ENCODE measurements around the gene A2M. TPM values are rescaled to one million over a fixed set of nuclear protein-coding genes. Genes with fewer than 3 reads are reported as not detected.
A peak's percentile ranks its signal among the peaks of the same experiment; 100 is the strongest.

The A2M gene
- total RNA-seq, 1 donor from 2014 or later, result 0.17 TPM

- no peak for TF ChIP-seq CTCF (conservative IDR thresholded peaks at IDR 0.05; ENCODE audit: low read depth, low read length)
- no peak overlapping the region for H3K4me3 ChIP-seq (ENCODE audit: low read depth, low read length)
- no peak for DNase-seq (ENCODE audit: low read depth)
Observed at GRCh38 chr12:9051158-9051550, 64.6 kb downstream of the A2M start.

- TF ChIP-seq CTCF (conservative IDR thresholded peaks at IDR 0.05; ENCODE audit: low read depth, low read length), result no peak
- no peak overlapping the region for H3K4me3 ChIP-seq (ENCODE audit: low read depth, low read length)
- DNase-seq (ENCODE audit: low read depth), result no peak
Observed at GRCh38 chr12:9050521-9051157, 65.1 kb downstream of the A2M start.

GRCh38 chr12:9049520-9050133, 66.1 kb downstream of the A2M start:
- H3K4me3 ChIP-seq (ENCODE audit: low read depth, low read length), result no peak overlapping the region
- no peak for DNase-seq (ENCODE audit: low read depth)
- TF ChIP-seq CTCF (conservative IDR thresholded peaks at IDR 0.05; ENCODE audit: low read depth, low read length), result peak; percentile 61

GRCh38 chr12:9048930-9049329, 66.8 kb downstream of the A2M start:
- no peak overlapping the region for H3K4me3 ChIP-seq (ENCODE audit: low read depth, low read length)
- DNase-seq (ENCODE audit: low read depth), result no peak
- TF ChIP-seq CTCF (conservative IDR thresholded peaks at IDR 0.05; ENCODE audit: low read depth, low read length), result no peak

- no peak for DNase-seq (ENCODE audit: low read depth)
- H3K4me3 ChIP-seq (ENCODE audit: low read depth, low read length), result no peak overlapping the region
- no peak for TF ChIP-seq CTCF (conservative IDR thresholded peaks at IDR 0.05; ENCODE audit: low read depth, low read length)
Observed at GRCh38 chr12:9047105-9047504, 68.6 kb downstream of the A2M start.

GRCh38 chr12:9043766-9044165, 72.0 kb downstream of the A2M start:
- H3K4me3 ChIP-seq (ENCODE audit: low read depth, low read length), result no peak overlapping the region
- DNase-seq (ENCODE audit: low read depth), result no peak
- no peak for TF ChIP-seq CTCF (conservative IDR thresholded peaks at IDR 0.05; ENCODE audit: low read depth, low read length)

GRCh38 chr12:9041321-9041720, 74.4 kb downstream of the A2M start:
- H3K4me3 ChIP-seq (ENCODE audit: low read depth, low read length), result no peak overlapping the region
- TF ChIP-seq CTCF (conservative IDR thresholded peaks at IDR 0.05; ENCODE audit: low read depth, low read length), result no peak

More at GRCh38 chr12:9041321-9041720, 74.4 kb downstream of the A2M start:
- no peak for DNase-seq (ENCODE audit: low read depth)

Data from epithelial cell of proximal tubule (primary cell).